LNCAP (cell line): ENCODE measurements around the gene REM2.

Experiments
- TF ChIP-seq, protein P1 (sequence below): fragments of 450-650 bp; IDR thresholded peaks from 2 replicates; pipeline ENCODE4 v1.5.1; 2017; ENCODE audit warnings: mild to moderate bottlenecking

REM2 gene

DNA sequence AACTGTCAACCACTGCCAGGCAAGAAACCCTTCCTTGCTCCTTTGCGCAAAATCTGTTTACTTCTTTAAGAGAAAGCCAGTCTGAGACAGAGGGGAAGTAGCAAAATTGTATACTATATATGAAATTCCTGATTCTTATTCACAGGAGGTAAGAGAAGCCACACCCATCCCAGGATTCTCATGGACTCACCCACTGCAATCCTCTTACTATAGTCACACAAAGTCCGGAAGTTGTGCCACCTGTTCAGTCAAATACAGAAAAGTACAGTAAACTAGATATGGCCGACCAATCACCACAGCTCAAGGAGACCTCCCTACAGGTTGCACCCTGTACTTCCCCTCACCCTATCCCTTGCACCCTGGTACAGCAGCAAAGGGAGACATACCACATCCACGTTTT lies 43.3 kb downstream of the REM2 start:
- TF ChIP-seq, protein P1, sequence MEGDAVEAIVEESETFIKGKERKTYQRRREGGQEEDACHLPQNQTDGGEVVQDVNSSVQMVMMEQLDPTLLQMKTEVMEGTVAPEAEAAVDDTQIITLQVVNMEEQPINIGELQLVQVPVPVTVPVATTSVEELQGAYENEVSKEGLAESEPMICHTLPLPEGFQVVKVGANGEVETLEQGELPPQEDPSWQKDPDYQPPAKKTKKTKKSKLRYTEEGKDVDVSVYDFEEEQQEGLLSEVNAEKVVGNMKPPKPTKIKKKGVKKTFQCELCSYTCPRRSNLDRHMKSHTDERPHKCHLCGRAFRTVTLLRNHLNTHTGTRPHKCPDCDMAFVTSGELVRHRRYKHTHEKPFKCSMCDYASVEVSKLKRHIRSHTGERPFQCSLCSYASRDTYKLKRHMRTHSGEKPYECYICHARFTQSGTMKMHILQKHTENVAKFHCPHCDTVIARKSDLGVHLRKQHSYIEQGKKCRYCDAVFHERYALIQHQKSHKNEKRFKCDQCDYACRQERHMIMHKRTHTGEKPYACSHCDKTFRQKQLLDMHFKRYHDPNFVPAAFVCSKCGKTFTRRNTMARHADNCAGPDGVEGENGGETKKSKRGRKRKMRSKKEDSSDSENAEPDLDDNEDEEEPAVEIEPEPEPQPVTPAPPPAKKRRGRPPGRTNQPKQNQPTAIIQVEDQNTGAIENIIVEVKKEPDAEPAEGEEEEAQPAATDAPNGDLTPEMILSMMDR, result no peak

DNA sequence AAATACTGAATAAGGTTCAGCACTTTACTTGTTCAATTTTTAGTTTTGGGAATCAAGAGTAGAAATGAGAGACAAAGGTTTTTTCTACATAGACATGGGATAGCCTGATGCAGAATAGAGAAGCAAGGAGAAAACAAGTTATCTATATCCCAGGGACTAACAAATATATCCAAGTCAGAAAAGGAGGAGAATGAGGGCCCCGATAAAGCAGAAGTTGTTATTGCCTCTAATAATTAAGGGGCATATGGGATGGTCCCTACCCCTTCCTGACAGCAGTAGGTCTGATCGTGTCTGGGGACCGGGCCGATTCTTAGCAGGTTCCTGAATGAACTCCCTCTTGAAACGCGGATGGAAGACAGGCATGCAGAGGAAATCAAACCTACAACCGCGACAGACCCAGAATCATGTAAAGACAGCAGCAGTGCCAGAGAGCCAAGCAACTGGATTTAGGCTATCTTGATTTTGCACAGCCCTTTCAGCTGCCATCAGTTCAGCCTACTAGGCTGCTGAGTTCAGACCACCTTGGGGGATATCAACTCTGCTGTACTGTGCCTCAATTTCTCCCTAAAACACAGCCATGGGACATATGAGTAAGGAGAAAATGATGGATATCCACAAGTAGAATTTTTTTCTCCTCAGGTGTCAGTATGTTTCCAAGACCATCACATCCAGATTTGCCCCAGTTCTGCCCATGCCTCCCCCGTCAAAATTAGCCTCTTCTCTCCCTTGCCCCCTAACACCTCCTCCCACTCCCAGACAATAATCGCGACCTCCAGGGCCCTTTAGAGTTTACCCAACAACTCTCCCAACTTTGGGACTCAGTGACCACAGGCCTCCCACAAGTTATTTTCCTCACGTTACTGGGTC lies 45.4 kb downstream of the REM2 start:
- TF ChIP-seq, protein P1, result no peak

DNA sequence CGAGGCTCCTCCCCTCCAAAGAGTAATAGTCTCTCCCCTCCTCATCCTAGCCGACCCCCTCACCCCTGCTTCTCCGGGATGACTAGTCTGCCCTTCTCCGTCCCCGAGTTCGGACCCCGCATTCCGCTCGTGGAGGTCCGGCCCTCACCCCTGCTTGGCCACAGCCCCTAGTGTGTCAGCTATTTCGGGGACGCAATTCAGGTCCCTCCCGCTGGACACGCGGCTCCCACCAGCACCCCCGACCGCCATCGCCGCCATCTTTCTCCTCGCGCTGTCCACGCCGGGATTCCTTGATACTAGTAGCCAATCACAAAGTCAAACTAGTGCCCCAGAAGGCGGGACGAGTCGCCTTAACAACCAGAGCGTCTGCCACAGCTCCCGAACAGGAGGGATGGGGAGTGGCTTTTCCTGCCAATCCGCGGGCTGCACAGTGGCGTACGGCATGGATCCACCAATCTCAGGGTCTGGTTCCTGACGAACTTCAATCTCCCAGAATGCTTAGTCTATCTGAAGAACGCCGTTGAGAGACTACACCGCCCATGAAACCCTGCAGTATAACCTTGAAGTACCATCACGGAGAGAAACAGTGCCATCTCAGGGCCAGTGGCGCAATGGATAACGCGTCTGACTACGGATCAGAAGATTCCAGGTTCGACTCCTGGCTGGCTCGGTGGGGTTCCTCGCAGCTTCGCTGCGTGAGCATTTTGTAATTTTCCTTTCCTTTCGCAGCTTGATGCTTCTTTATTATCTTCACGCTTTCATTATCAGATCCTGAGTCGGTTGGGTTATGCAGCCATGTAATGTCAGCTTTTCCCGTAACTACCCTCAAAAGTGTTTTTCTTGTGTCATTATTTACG lies 46.3 kb downstream of the REM2 start, which contains the start of gene PRMT5:
Gene PRMT5 (minus strand): TSS at position 273 of the 857 bp plus-strand sequence. CDS start 15 bp downstream, at position 258.
- TF ChIP-seq, protein P1, result no peak

DNA sequence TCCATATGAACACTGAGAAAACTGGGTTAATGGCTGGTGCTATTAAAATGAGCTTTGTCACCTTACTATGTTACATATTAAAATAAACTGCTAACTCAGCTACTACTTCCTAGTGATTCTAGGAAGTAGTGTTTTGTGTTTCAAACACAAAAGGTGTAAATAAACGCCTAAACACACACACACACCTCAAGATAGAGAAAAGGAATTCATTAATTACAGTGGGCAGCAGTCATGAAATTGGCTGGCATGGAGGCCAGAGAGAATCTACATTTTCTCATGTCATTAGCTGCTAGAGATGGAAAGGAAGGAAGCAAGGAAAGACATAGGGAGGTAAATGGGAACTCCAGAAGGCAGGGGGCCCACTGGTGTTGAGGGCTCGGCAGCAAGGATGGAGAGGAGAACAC lies 46.9 kb downstream of the REM2 start:
- TF ChIP-seq, protein P1, result no peak

DNA sequence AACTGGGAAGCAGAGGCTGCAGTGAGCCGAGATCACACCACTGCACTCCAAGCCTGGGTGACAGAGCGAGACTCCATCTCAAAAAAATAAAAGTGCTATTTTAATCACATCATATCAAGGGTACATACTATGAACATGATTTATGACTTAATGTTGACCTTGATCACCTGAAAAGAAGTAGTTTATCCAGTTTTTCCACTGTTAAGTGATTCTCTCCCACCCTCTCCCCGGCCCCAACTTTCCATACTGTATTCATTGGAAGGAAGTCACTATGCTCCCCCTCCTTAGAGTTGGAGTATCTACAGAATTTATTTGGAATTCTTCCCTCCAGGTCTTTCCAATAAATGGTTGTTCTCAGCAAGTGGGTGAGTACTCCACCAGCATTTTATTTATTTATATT lies 49.1 kb downstream of the REM2 start:
- TF ChIP-seq, protein P1, result no peak

DNA sequence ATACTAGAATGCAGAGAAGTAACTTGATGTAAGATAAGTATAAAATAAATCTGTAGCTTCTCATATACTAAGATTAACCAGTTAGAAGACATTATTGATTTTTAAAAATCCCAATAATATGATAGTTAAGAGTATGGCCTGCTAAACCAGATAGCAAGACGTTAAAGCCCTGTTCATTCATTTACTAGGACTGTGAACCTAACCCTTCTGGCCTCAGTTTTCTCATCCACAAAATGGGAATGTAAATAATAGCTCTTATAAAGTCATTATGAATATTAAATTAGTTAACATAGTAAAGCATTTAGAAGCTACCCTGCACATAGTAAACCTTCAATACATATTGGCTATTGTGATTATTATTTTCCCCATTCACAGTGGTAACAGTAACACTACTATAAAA lies 52.1 kb downstream of the REM2 start:
- TF ChIP-seq, protein P1, result no peak
